A673 (cell line): ENCODE results near the gene DUXA. TPM values are rescaled to one million over a fixed set of nuclear protein-coding genes. Genes with fewer than 3 reads are reported as not detected.
A peak's percentile ranks its signal among the peaks of the same experiment; 100 is the strongest.

Experiments used
- BruUV-seq: library from RNA; stranded (reverse); fragments of 400-500 nt; replicated peaks from 2 replicates; lab custom pipeline; 2021; lab: Mats Ljungman, UMichigan
- CTCF ChIA-PET: fragments of 300-600 bp; sonication (Branson Sonifier 250); formaldehyde crosslinking; loops from one replicate; lab custom pipeline; 2022; ENCODE audit warnings: antibody characterized with exemption; lab: Charles Lee
- POLR2A ChIA-PET: fragments of 300-600 bp; sonication (Branson Sonifier 250); formaldehyde crosslinking; loops from one replicate; lab custom pipeline; 2022; ENCODE audit warnings: antibody characterized with exemption; ENCODE audit not compliant: low non-redundant PET; lab: Charles Lee
- DNase-seq: peaks from one replicate; pipeline ENCODE4 v3.0.0-alpha.2; 2015; ENCODE audit warnings: low spot score
- H3K27ac ChIP-seq: fragments of 200-600 bp; sonication (generic); 2 replicates; pipeline ENCODE4 v1.5.1; 2016; ENCODE audit warnings: mixed run types, low read depth, mild to moderate bottlenecking, mixed read lengths, antibody characterized with exemption, low read length; ENCODE audit not compliant: poor library complexity, severe bottlenecking
- H3K27me3 ChIP-seq: fragments of 200-600 bp; sonication (generic); replicated peaks from 2 replicates; pipeline ENCODE4 v1.6.1; 2017; ENCODE audit warnings: mixed run types, low read depth, mild to moderate bottlenecking, mixed read lengths, antibody characterized with exemption, low read length; ENCODE audit not compliant: insufficient read depth, poor library complexity
- H3K36me3 ChIP-seq: fragments of 200-600 bp; sonication (generic); 2 replicates; pipeline ENCODE4 v1.6.1; 2016; ENCODE audit warnings: mixed run types, mild to moderate bottlenecking, mixed read lengths, antibody characterized with exemption, low read length; ENCODE audit not compliant: insufficient read depth, poor library complexity, severe bottlenecking
- H3K4me1 ChIP-seq: fragments of 200-600 bp; sonication (generic); 2 replicates; pipeline ENCODE4 v1.6.1; 2017; ENCODE audit warnings: mixed run types, mild to moderate bottlenecking, mixed read lengths, antibody characterized with exemption, low read length; ENCODE audit not compliant: insufficient read depth, poor library complexity, severe bottlenecking
- H3K4me3 ChIP-seq: fragments of 200-600 bp; sonication (generic); 2 replicates; pipeline ENCODE4 v1.5.1; 2016; ENCODE audit warnings: low read depth, mixed run types, mild to moderate bottlenecking, mixed read lengths, low read length; ENCODE audit not compliant: poor library complexity, severe bottlenecking
- H3K9me3 ChIP-seq: fragments of 200-600 bp; sonication (generic); 2 replicates; pipeline ENCODE4 v1.6.1; 2016; ENCODE audit warnings: mixed run types, low read depth, mild to moderate bottlenecking, mixed read lengths, antibody characterized with exemption, low read length; ENCODE audit not compliant: poor library complexity, severe bottlenecking
- EZH2 ChIP-seq: fragments of 200-600 bp; sonication (generic); IDR thresholded peaks from 2 replicates; pipeline ENCODE4 v1.6.1; 2017; ENCODE audit warnings: borderline replicate concordance, low read depth, mild to moderate bottlenecking, mixed read lengths, antibody characterized with exemption, low read length; ENCODE audit not compliant: poor library complexity, severe bottlenecking
- intact Hi-C: fragments of 100-400 bp; cut with micrococcal nuclease; formaldehyde crosslinking; loops from one replicate; pipeline ENCODE4 v1.10.0; 2022; ENCODE audit not compliant: unreplicated experiment
- total RNA-seq: library from RNA; stranded (reverse); gene quantifications from 2 replicates; pipeline ENCODE4 v1.2.3, GENCODE V29; 2021
- TF ChIP-seq, protein P1 (sequence below): fragments of 300-800, 200-600 bp; sonication (generic); conservative IDR thresholded peaks from 2 replicates; pipeline ENCODE4 v1.5.1; 2017; ENCODE audit warnings: low read depth, mild to moderate bottlenecking, antibody characterized with exemption, low read length, moderate library complexity, mixed read lengths

The DUXA gene
- total RNA-seq, 1 experiment from 2014 or later, result not detected

DNA sequence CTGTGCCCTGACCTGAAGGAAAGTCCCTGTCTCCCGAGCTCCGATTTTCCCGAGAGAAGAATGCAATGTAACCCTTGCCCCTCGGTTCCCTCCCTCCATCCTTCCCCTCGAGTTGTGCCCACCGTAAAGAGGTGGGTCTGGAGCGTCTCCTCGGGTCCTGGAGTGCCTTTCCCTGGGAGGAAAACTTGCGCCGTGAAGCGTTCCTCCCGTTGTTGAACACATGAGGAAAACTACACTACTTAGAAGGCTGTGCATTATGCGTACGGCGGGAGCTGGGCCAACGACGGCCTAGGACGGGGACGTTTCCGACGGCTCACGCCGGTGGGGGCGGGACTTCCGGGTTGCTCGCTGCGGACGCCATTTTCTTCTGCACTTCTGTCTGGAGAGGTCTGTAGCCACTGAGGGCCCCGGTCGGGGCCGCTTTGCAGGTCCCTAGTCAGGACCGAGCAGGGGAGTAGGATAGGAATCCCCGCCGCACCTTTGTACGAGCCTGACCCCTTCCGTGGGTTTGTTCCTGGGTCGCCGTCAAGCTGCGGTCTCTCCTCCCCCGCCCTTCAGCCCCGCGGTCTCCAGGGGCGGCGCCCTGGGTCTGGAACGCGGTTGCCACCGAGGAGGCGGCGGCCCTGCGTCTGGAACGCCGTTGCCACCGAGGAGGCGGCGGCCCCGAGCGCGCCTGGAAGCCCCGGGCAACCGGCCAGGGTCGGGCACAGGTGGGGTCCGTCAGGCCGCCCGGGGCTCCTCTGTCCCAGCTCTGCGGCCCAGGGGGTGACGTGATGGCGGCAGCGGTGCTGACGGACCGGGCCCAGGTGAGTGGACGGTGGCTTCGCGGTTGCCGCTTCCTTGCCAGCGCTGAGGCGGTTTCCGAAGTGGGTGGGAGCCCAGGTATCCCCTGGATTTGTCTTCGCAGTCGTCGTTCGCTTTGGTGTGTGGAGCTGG is 24.1 kb upstream of the DUXA start, which contains the start of gene ZNF264:
Gene ZNF264 (plus strand): TSS at position 360 of the 936 bp plus-strand sequence. CDS start 414 bp downstream, at position 774.
- TF ChIP-seq, protein P1, sequence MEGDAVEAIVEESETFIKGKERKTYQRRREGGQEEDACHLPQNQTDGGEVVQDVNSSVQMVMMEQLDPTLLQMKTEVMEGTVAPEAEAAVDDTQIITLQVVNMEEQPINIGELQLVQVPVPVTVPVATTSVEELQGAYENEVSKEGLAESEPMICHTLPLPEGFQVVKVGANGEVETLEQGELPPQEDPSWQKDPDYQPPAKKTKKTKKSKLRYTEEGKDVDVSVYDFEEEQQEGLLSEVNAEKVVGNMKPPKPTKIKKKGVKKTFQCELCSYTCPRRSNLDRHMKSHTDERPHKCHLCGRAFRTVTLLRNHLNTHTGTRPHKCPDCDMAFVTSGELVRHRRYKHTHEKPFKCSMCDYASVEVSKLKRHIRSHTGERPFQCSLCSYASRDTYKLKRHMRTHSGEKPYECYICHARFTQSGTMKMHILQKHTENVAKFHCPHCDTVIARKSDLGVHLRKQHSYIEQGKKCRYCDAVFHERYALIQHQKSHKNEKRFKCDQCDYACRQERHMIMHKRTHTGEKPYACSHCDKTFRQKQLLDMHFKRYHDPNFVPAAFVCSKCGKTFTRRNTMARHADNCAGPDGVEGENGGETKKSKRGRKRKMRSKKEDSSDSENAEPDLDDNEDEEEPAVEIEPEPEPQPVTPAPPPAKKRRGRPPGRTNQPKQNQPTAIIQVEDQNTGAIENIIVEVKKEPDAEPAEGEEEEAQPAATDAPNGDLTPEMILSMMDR, result 0 out of 2 replicates have a peak, but pooled peaks have one; percentile 12
- no peak for TF ChIP-seq EZH2
- peak; percentile 94 for DNase-seq
- H3K36me3 ChIP-seq, result peaks cover 31% of the 10 kb centered on the region
- POLR2A ChIA-PET, result no interaction called here
- BruUV-seq, result no TSS peak
- CTCF ChIA-PET, result no interaction called here
- peaks cover 5% of the 10 kb centered on the region for H3K4me1 ChIP-seq
- peak within 1 kb of the TSS; percentile 78 for H3K27ac ChIP-seq
- peak within 1 kb of the TSS; percentile 77 for H3K4me3 ChIP-seq
- H3K9me3 ChIP-seq, result peaks cover 15% of the 10 kb centered on the region
- intact Hi-C loops, result no loop called here
- no peaks in the 10 kb centered on the region for H3K27me3 ChIP-seq

DNA sequence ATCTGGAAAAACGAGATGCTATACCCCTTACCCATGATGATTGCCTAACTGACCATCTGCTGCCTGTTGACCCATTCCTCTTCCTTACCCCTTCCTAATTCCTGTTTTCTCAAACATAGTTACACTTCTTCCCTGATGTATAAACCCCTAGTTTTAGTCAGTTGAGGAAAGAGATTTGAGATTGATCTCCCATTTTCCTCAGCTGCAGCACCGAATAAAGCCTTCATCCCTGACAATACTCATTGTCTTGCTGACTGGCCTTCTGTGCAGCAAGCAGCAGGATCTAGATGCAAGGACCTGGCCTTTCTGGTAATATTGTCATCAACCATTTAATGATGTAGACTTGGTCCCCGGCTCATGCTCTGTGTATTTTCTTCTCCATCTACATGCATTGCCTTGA is 23.0 kb upstream of the DUXA start:
- ChIA-PET POLR2A (no interaction called here), CTCF (no interaction called here)
- TF ChIP-seq EZH2, result no peak
- TF ChIP-seq, protein P1, result no peak
- intact Hi-C loops, result no loop called here
- Histone ChIP-seq H3K9me3 (peaks cover 15% of the 10 kb centered on the region), H3K27me3 (no peaks in the 10 kb centered on the region), H3K4me3 (no peak overlapping the region), H3K4me1 (peaks cover 5% of the 10 kb centered on the region), H3K27ac (no peak overlapping the region), H3K36me3 (peaks cover 22% of the 10 kb centered on the region)
- BruUV-seq, result no TSS peak
- DNase-seq, result no peak

DNA sequence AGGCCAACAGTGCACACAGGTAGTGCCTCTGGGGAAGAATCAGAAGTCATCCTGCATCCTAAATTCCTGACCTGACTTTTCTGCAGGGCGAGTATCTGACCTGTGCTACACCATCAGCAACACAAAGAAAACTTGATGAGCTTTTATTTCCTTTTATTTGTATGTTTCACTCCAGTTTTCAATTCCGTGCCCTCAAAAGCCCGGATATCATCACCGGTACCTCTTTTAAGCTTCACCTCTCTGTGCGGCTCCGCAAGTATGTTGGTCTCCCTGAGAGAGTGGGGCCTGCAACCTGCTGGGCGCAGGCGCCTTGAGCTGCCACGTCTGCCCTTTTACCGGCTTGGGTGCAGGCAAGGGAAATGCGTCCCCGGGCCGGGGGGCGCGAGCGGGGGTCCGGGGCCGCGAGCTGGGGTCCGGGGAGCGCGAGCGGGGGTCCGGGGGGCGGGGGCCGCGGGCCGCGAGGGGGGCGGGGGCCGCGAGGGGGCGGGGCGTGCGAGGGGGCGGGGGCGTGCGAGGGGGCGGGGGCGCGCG is 4.3 kb upstream of the DUXA start:
- H3K9me3 ChIP-seq, result no peaks in the 10 kb centered on the region
- H3K4me3 ChIP-seq, result peak overlapping the region; percentile 36
- H3K27ac ChIP-seq, result no peak overlapping the region
- DNase-seq, result peak; percentile 41
- intact Hi-C loops, result no loop called here
- CTCF ChIA-PET, result interaction anchor here (0.6 kb wide), 1 partner anchor 48 kb away, joined by 4 read pairs; no protein-coding TSS in a partner anchor
- H3K27me3 ChIP-seq, result peaks cover 4% of the 10 kb centered on the region
- BruUV-seq, result no TSS peak
- no peaks in the 10 kb centered on the region for H3K36me3 ChIP-seq
- TF ChIP-seq EZH2, result no peak
- TF ChIP-seq, protein P1, result no peak
- POLR2A ChIA-PET, result no interaction called here
- no peaks in the 10 kb centered on the region for H3K4me1 ChIP-seq
